WI38 (cell line): ENCODE measurements around the gene ITPK1.

Experiments
- H3K4me3 ChIP-seq: 2 replicates; pipeline ENCODE4 v1.5.1; 2011; ENCODE audit warnings: low read depth, mild to moderate bottlenecking, control low read depth, low read length
- CTCF ChIP-seq: IDR thresholded peaks from 2 replicates; pipeline ENCODE4 v1.5.1; 2012; ENCODE audit warnings: low read depth, mild to moderate bottlenecking, control low read depth, low read length

Gene ITPK1

GRCh38 chr14:93079865-93080403 is 35.8 kb downstream of the ITPK1 start:
- H3K4me3 ChIP-seq: no peak overlapping the region
- no peak for TF ChIP-seq CTCF

GRCh38 chr14:93079321-93079720 is 36.4 kb downstream of the ITPK1 start:
- no peak for TF ChIP-seq CTCF
- no peak overlapping the region for H3K4me3 ChIP-seq

GRCh38 chr14:93078870-93079269 is 36.9 kb downstream of the ITPK1 start:
- H3K4me3 ChIP-seq: no peak overlapping the region
- no peak for TF ChIP-seq CTCF

- no peak for TF ChIP-seq CTCF
Observed at GRCh38 chr14:93076755-93077154, 39.0 kb downstream of the ITPK1 start.

GRCh38 chr14:93075891-93076290 is 39.8 kb downstream of the ITPK1 start:
- no peak for TF ChIP-seq CTCF
- H3K4me3 ChIP-seq: no peak overlapping the region

More at GRCh38 chr14:93076755-93077154, 39.0 kb downstream of the ITPK1 start:
- no peak overlapping the region for H3K4me3 ChIP-seq

GRCh38 chr14:93073910-93074769 is 41.6 kb downstream of the ITPK1 start:
- no peak overlapping the region for H3K4me3 ChIP-seq
- TF ChIP-seq CTCF: no peak

GRCh38 chr14:93073358-93073707 is 42.4 kb downstream of the ITPK1 start:
- TF ChIP-seq CTCF: no peak
- no peak overlapping the region for H3K4me3 ChIP-seq
